ENCODE data around the gene SLC38A2. TPM values are rescaled to one million over a fixed set of nuclear protein-coding genes. Genes with fewer than 3 reads are reported as not detected.

SLC38A2 gene
- 100 to 1,000 TPM in 1 of 2 donors, 10 to 100 TPM in 1; 98.5 to 158 TPM for total RNA-seq

DNA sequence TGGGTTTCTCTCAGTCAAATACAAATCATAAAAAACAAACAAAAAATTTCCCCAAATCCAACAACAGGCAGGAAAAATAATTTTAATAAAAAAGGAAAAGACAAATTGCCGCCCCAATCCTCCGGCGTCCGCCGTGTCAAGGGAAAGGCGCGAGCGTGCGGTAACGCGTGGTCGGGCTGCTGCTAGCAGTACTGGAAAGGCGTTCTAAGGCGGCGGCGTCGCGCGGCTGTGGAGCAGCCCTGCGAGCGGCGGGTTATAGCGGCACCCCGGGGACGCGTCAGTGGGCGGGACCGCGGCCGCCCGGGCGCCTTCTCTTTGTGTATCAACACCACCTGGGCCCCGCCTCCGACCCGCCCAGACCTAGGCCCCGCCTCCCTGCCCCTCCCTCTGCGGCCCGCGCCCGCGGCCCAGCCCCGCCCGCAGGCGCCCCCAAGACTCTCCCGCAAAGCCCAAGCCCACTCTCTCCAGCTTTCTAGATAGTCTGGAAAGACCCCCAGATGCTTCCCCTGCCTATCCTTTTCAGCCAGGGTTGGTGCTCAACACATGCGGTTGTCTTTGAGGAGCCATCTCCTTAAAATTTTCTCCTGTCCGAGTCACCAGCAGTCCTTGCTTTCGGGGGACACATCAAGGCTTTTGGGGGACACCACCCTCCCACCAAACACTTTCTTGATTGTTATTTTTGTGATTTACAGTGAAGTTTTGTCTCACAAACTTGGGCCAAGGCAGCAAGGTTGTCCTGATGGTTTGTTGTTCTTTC is at the start of gene SLC38A2:
Gene SLC38A2, minus strand, starts transcription at position 230 of the 757 bp plus-strand sequence. CDS start 1,480 bp downstream, outside the sequence.
- intact Hi-C loops (cut with DNase I) = loop anchor here (10.0 kb wide), 1 partner anchor 102 kb away; no protein-coding TSS in a partner anchor
- peak; percentile 99 for DNase-seq

DNA sequence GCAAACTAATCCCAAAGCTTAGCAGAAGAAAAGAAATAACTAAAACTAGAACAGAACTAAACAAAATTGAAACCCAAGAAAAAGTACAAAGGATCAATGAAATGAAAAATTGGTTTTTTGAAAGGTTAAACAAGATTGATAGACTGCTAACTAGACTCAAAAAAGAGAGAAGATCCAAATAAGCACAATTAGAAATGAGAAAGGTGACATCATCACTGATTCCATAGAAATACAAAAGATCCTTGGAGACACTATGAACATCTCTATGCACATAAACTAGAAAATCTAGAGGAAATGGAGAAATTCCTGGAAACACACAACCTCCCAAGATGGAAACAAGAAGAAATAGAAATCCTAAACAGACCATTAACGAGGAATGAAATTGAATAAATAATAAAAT is 47.1 kb upstream of the SLC38A2 start:
- no peaks in the 10 kb centered on the region for H3K36me3 ChIP-seq
- no peak overlapping the region for H3K4me3 ChIP-seq
- no peaks in the 10 kb centered on the region for H3K9me3 ChIP-seq
- H3K27ac ChIP-seq = no peak overlapping the region
- no peak for DNase-seq
- intact Hi-C loops (cut with DNase I) = no loop called here
- no peaks in the 10 kb centered on the region for H3K27me3 ChIP-seq
- TF ChIP-seq, protein P1, sequence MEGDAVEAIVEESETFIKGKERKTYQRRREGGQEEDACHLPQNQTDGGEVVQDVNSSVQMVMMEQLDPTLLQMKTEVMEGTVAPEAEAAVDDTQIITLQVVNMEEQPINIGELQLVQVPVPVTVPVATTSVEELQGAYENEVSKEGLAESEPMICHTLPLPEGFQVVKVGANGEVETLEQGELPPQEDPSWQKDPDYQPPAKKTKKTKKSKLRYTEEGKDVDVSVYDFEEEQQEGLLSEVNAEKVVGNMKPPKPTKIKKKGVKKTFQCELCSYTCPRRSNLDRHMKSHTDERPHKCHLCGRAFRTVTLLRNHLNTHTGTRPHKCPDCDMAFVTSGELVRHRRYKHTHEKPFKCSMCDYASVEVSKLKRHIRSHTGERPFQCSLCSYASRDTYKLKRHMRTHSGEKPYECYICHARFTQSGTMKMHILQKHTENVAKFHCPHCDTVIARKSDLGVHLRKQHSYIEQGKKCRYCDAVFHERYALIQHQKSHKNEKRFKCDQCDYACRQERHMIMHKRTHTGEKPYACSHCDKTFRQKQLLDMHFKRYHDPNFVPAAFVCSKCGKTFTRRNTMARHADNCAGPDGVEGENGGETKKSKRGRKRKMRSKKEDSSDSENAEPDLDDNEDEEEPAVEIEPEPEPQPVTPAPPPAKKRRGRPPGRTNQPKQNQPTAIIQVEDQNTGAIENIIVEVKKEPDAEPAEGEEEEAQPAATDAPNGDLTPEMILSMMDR (IDR thresholded peaks at IDR 0.05) = no peak
- no peaks in the 10 kb centered on the region for H3K4me1 ChIP-seq
- no peak overlapping the region for H3K9ac ChIP-seq (ENCODE audit: low read depth in 2 of 2, low read length in 2 of 2)

More for the DNA sequence above, at the start of gene SLC38A2:
- Histone ChIP-seq H3K9ac (ENCODE audit: low read depth in 2 of 2, low read length in 2 of 2) (peak within 1 kb of the TSS; percentile 96 to 98), H3K4me3 (peak within 1 kb of the TSS; percentile 54), H3K9me3 (no peaks in the 10 kb centered on the region), H3K36me3 (peaks cover 6% of the 10 kb centered on the region), H3K4me1 (peaks cover 19% of the 10 kb centered on the region), H3K27me3 (no peaks in the 10 kb centered on the region), H3K27ac (peak within 1 kb of the TSS; percentile 97)
- TF ChIP-seq, protein P1 (IDR thresholded peaks at IDR 0.05) = no peak

DNA sequence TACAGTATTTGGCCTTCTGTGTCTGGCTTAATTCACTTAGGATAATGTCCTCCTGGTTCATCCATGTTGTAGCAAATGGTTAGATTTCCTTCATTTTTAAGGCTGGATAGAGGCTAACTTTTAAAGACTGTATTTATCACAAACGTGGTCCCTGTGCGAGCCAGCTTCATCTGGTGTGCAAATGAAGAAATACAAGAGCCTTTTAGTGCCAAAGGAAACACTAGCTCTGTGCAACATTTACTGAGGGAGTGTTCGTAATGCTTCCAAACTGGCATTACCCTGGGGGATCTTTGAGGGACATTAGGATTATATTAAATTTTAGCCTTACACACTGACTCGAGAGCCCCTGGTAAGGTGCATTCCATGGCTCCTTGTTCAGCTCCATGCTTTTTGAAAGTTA is 43.0 kb upstream of the SLC38A2 start:
- no peak overlapping the region for H3K27ac ChIP-seq
- intact Hi-C loops (cut with DNase I) = no loop called here

DNA sequence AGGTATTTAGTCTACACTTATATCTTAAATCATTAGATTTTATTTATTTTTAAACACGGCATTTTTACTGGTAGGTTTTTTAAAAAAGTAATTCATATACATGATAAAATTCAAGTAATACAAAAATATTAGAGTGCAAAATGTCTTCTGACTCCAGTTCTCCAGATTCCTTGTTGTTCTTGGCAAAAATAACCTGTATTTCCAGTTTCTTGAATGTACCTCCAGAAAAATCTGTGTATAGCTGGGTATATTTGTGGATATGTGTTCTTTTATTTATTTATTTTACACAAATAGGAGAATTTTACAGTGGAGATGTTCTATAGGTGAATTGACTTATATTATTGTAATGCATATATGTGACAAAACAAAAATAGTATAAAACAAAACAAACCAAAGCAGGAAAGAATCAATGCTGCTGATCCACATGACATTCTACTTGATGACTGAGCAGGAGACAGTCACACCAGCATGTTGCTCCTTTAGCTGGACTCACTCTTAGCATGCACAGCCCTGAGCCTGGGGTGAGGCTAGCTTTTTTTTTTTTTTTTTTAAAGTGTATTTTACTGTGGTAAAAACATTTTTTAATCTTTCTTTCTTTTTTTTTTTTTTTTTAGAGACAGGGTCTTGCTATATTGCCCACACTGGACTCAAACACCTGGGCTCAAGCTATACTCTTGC is 42.2 kb upstream of the SLC38A2 start:
- no peaks in the 10 kb centered on the region for H3K27me3 ChIP-seq
- no peaks in the 10 kb centered on the region for H3K36me3 ChIP-seq
- H3K4me3 ChIP-seq = no peak overlapping the region
- no peaks in the 10 kb centered on the region for H3K4me1 ChIP-seq
- TF ChIP-seq, protein P1 (IDR thresholded peaks at IDR 0.05) = no peak
- H3K9me3 ChIP-seq = no peaks in the 10 kb centered on the region
- H3K9ac ChIP-seq (ENCODE audit: low read depth in 2 of 2, low read length in 2 of 2) = no peak overlapping the region
- intact Hi-C loops (cut with DNase I) = no loop called here
- DNase-seq = no peak
- H3K27ac ChIP-seq = no peak overlapping the region

More for the DNA sequence above, 43.0 kb upstream of the SLC38A2 start:
- H3K9ac ChIP-seq (ENCODE audit: low read depth in 2 of 2, low read length in 2 of 2) = no peak overlapping the region
- H3K36me3 ChIP-seq = no peaks in the 10 kb centered on the region
- H3K27me3 ChIP-seq = no peaks in the 10 kb centered on the region
- no peak for DNase-seq
- TF ChIP-seq, protein P1 (IDR thresholded peaks at IDR 0.05) = no peak
- no peaks in the 10 kb centered on the region for H3K9me3 ChIP-seq
- H3K4me3 ChIP-seq = no peak overlapping the region
- no peaks in the 10 kb centered on the region for H3K4me1 ChIP-seq

DNA sequence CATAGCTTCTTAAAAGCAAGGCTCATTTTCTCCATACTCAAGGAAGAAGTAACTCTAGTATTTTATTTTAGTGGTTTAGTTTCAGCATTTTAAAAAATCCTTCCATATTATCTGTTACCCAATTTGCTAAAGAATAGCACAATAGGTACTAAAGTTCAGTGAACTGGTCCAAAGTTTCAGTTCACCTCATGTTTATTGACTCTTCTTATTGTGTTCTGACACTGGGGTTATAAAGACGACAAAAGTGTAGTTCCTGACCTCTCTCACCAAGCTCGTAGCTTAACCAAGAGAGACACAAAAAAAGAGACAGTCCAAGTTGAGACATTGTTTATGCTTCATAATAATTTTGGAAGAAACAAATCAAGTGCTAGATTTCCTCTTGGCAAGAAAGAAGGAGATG is 40.8 kb upstream of the SLC38A2 start:
- H3K4me1 ChIP-seq = no peaks in the 10 kb centered on the region
- DNase-seq = no peak
- TF ChIP-seq, protein P1 (IDR thresholded peaks at IDR 0.05) = no peak
- no peaks in the 10 kb centered on the region for H3K9me3 ChIP-seq
- no peak overlapping the region for H3K27ac ChIP-seq
- H3K27me3 ChIP-seq = no peaks in the 10 kb centered on the region
- no peak overlapping the region for H3K9ac ChIP-seq (ENCODE audit: low read depth in 2 of 2, low read length in 2 of 2)
- no peak overlapping the region for H3K4me3 ChIP-seq
- intact Hi-C loops (cut with DNase I) = no loop called here
- H3K36me3 ChIP-seq = no peaks in the 10 kb centered on the region

All from colonic mucosa (tissue), 4 donors.